HG03280 (cell line): ENCODE data around the gene ST6GALNAC6.

ENCODE experiments used
- ATAC-seq: cut with Tn5 transposase; IDR thresholded peaks from one replicate; pipeline ENCODE4 v1.9.1; 2021; ENCODE audit warnings: mild to moderate bottlenecking, moderate library complexity; ENCODE audit not compliant: unreplicated experiment

ST6GALNAC6 gene

GRCh38 chr9:127899128-127899943, at the start of gene ST6GALNAC6:
Gene ST6GALNAC6 (minus strand): TSS chr9:127899603. CDS start chr9:127897981, 1,622 bp downstream.
- peak; percentile 81 for ATAC-seq

GRCh38 chr9:127947841-127948710, 48.7 kb upstream of the ST6GALNAC6 start:
- no peak for ATAC-seq

GRCh38 chr9:127946728-127947127, 47.3 kb upstream of the ST6GALNAC6 start:
- ATAC-seq, result no peak

GRCh38 chr9:127945942-127946341, 46.5 kb upstream of the ST6GALNAC6 start:
- ATAC-seq, result no peak

- ATAC-seq, result no peak
Measured at GRCh38 chr9:127945338-127945737, 45.9 kb upstream of the ST6GALNAC6 start.

GRCh38 chr9:127944586-127945218, 45.3 kb upstream of the ST6GALNAC6 start:
- no peak for ATAC-seq

GRCh38 chr9:127943731-127944144, 44.3 kb upstream of the ST6GALNAC6 start:
- peak; percentile 58 for ATAC-seq

- no peak for ATAC-seq
Measured at GRCh38 chr9:127943011-127943662, 43.7 kb upstream of the ST6GALNAC6 start.

GRCh38 chr9:127942216-127943010, 43.0 kb upstream of the ST6GALNAC6 start:
- no peak for ATAC-seq

- ATAC-seq, result no peak
Measured at GRCh38 chr9:127941961-127942215, 42.5 kb upstream of the ST6GALNAC6 start.

- no peak for ATAC-seq
Measured at GRCh38 chr9:127941062-127941960, 41.9 kb upstream of the ST6GALNAC6 start.

GRCh38 chr9:127940593-127940992, 41.2 kb upstream of the ST6GALNAC6 start:
- ATAC-seq, result no peak

GRCh38 chr9:127938298-127938690, 38.9 kb upstream of the ST6GALNAC6 start:
- no peak for ATAC-seq

- peak; percentile 94 for ATAC-seq
Measured at GRCh38 chr9:127937388-127938297, 38.2 kb upstream of the ST6GALNAC6 start, which contains the start of gene DPM2. Gene DPM2 (minus strand): TSS chr9:127937854. CDS start chr9:127937820, 34 bp downstream.

- ATAC-seq, result no peak
Measured at GRCh38 chr9:127937056-127937387, 37.6 kb upstream of the ST6GALNAC6 start.

GRCh38 chr9:127936347-127936852, 37.0 kb upstream of the ST6GALNAC6 start:
- no peak for ATAC-seq

- ATAC-seq, result no peak
Measured at GRCh38 chr9:127935765-127936221, 36.4 kb upstream of the ST6GALNAC6 start.

GRCh38 chr9:127934986-127935385, 35.6 kb upstream of the ST6GALNAC6 start:
- no peak for ATAC-seq
